UCSD-AML1 (cell line): ENCODE measurements around the gene UBA7.
"Not testable (repeated sequence)": the region's sequence is repeated elsewhere in the genome, so short reads cannot be mapped to it uniquely, and the experiment has no call there.

Experiments used
- DNase-seq: peaks from one replicate; lab custom pipeline; 2025; ENCODE audit not compliant: unreplicated experiment; lab: John Stamatoyannopoulos, UW

The UBA7 gene

GRCh38 chr3:49813497-49814174, at the start of gene UBA7:
Gene UBA7 (minus strand): TSS chr3:49813953. CDS start chr3:49813787, 166 bp downstream.
- DNase-seq, result peak; percentile 60

- no peak for DNase-seq
Measured at GRCh38 chr3:49859576-49860305, 46.0 kb upstream of the UBA7 start.

- peak; percentile 94 for DNase-seq
Measured at GRCh38 chr3:49856181-49857005, 42.6 kb upstream of the UBA7 start, which contains the start of gene TRAIP. Gene TRAIP (minus strand): TSS chr3:49856564. CDS start chr3:49856453, 111 bp downstream.

- no peak for DNase-seq
Measured at GRCh38 chr3:49855662-49856061, 41.9 kb upstream of the UBA7 start.

GRCh38 chr3:49845694-49846093, 31.9 kb upstream of the UBA7 start:
- DNase-seq, result no peak

GRCh38 chr3:49844464-49845183, 30.9 kb upstream of the UBA7 start:
- DNase-seq, result no peak

- DNase-seq, result no peak
Measured at GRCh38 chr3:49842843-49843517, 29.2 kb upstream of the UBA7 start.

GRCh38 chr3:49841806-49842205, 28.1 kb upstream of the UBA7 start:
- DNase-seq, result no peak

GRCh38 chr3:49841126-49841696, 27.5 kb upstream of the UBA7 start:
- peak; percentile 55 for DNase-seq

GRCh38 chr3:49840388-49840787, 26.6 kb upstream of the UBA7 start:
- no peak for DNase-seq

- peak; percentile 79 for DNase-seq
Measured at GRCh38 chr3:49839193-49839809, 25.5 kb upstream of the UBA7 start.

GRCh38 chr3:49831341-49831740, 17.6 kb upstream of the UBA7 start:
- peak; percentile 41 for DNase-seq

GRCh38 chr3:49826016-49826415, 12.3 kb upstream of the UBA7 start:
- no peak for DNase-seq

- DNase-seq, result not testable (repeated sequence)
Measured at GRCh38 chr3:49823131-49823530, 9.4 kb upstream of the UBA7 start.

GRCh38 chr3:49812916-49813496, 747 bp downstream of the UBA7 start:
- no peak for DNase-seq

- peak; percentile 87 for DNase-seq
Measured at GRCh38 chr3:49807431-49808114, 6.2 kb downstream of the UBA7 start.

- DNase-seq, result peak; percentile 80
Measured at GRCh38 chr3:49806850-49807249, 6.9 kb downstream of the UBA7 start.

- DNase-seq, result peak; percentile 93
Measured at GRCh38 chr3:49805897-49806701, 7.7 kb downstream of the UBA7 start.
